AG09309 (cell line): ENCODE results near the gene OXCT1.

Source experiments
- DNase-seq: peaks from one replicate; pipeline ENCODE4 v3.0.0-alpha.2; 2010; ENCODE audit warnings: low read depth
- H3K4me3 ChIP-seq: 2 replicates; pipeline ENCODE4 v1.5.1; 2011; ENCODE audit warnings: mild to moderate bottlenecking, low read depth, low read length, moderate library complexity; ENCODE audit not compliant: control insufficient read depth
- TF ChIP-seq, protein P1 (sequence below): IDR thresholded peaks from 2 replicates; pipeline ENCODE4 v1.5.1; 2011; ENCODE audit warnings: mild to moderate bottlenecking, low read depth, low read length, inconsistent platforms; ENCODE audit not compliant: insufficient read depth, control insufficient read depth; ENCODE audit errors: missing control alignments

OXCT1 gene

DNA sequence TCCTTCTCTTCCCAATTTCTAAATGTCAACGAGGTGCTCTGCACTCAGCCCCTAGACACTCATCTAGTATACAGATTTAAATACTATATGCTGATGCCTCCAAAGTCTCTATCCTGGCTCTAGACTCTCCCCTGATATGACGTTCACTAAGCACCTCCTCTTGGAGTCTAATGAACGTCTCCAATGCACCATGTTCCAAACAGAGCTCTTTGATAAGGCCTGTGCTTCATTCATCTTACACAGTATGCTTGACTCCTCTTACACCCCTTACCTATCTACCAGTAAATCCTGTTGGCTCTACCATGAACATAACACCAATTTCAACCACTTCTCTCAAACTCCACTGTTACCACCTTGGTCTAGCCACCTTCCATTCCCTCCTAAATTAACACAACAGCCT is 25.7 kb downstream of the OXCT1 start:
- no peak for DNase-seq
- TF ChIP-seq, protein P1, sequence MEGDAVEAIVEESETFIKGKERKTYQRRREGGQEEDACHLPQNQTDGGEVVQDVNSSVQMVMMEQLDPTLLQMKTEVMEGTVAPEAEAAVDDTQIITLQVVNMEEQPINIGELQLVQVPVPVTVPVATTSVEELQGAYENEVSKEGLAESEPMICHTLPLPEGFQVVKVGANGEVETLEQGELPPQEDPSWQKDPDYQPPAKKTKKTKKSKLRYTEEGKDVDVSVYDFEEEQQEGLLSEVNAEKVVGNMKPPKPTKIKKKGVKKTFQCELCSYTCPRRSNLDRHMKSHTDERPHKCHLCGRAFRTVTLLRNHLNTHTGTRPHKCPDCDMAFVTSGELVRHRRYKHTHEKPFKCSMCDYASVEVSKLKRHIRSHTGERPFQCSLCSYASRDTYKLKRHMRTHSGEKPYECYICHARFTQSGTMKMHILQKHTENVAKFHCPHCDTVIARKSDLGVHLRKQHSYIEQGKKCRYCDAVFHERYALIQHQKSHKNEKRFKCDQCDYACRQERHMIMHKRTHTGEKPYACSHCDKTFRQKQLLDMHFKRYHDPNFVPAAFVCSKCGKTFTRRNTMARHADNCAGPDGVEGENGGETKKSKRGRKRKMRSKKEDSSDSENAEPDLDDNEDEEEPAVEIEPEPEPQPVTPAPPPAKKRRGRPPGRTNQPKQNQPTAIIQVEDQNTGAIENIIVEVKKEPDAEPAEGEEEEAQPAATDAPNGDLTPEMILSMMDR: no peak
- H3K4me3 ChIP-seq: no peak overlapping the region

DNA sequence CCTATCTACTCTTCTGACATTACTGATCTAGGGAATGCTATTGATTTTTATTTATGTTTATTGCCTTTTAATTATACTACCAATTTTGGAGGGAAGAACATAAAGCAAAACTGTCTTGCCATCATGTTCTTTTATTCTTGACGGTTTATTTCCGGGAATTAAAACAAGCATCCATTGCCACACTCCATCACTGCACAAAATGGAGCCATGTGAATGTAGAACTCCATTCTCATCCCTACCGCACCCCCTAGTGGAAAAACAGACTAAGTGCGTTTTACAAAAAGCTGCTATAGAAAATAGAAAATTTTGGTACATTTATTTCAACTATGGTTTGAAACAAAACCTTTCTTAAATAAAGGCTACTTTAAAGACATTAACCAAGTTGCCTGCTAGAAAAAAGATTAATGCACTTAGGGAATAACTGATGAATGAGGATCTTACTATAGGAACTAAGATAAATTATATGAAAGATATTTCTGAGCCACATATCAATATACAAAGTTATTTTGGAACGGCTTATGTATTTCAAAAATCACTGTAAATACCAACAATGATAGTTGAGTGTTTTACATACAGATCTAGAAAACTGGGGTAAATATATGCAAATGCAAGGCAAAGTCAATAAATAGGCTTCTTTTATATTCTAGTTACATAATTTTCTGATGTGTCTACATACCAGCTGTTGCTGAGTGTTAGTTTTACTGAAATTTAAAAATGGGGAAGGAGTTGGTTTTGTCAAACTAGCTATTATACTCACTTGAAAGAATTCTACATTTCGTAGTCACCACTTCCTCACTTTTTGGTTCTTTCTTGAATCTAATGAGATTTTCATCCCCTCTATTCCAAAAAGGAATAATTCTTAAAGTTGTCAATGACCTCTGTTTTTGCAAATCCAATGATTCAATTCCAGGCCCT is 26.5 kb downstream of the OXCT1 start:
- H3K4me3 ChIP-seq: no peak overlapping the region
- TF ChIP-seq, protein P1: peak; percentile 72
- DNase-seq: peak; percentile 20

DNA sequence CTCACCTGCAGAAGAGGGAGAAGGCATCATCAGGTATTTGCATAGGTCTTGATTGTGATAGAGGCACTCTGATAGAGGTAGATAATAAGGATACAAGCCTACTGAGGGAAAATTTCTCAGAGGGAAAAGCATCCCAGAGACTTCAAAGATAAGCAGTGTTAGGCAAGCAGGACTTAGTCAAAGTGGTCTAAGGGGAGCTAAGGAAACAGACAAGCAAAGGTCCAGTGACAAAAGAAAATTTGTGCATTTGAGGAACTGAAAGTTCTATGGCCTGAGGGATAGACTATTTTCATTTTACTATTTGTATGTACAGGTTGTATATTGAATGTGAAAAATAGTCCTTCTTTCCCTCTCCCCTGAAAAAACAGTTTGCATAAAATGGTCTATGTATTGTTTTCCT is 27.4 kb downstream of the OXCT1 start:
- DNase-seq: no peak
- TF ChIP-seq, protein P1: no peak
- H3K4me3 ChIP-seq: no peak overlapping the region

DNA sequence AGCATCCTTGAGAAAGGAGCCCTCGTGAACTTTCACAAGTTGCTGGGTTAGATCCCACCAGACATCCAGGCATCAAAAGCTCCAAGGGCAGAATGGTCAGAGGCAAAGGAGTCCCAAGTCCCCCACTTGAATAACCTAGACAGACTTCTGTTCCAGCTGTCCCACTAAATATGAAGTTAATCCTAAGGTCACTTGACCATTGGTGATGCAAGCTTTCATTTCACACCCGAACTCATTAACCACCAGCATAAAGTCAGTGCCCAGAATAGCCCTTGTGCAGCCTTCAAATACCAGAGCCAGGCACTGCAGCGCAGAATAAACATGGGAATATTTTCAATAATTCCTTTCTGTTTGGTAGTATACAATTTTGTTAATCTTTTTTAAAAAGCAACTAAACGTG is 28.9 kb downstream of the OXCT1 start:
- no peak overlapping the region for H3K4me3 ChIP-seq
- TF ChIP-seq, protein P1: no peak
- DNase-seq: no peak

DNA sequence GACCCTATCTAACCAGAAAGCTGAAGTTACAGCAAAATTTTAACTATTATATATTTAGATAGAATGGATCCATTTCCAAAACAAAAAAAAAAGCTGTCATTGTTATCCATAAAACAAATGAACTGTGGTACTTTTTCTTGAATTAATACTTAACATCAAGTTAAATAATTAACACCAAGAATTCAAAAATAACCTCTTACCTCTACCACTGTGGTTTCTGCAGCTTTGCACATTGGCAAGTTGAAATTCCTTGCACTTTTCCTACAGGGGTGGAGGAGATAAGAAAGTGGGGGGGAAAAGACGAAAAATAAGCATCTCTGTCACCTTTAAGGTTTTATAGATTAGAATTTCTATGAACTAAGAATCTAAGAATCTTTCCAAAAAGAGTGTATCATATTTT is 30.0 kb downstream of the OXCT1 start:
- TF ChIP-seq, protein P1: no peak
- DNase-seq: no peak
- H3K4me3 ChIP-seq: no peak overlapping the region

DNA sequence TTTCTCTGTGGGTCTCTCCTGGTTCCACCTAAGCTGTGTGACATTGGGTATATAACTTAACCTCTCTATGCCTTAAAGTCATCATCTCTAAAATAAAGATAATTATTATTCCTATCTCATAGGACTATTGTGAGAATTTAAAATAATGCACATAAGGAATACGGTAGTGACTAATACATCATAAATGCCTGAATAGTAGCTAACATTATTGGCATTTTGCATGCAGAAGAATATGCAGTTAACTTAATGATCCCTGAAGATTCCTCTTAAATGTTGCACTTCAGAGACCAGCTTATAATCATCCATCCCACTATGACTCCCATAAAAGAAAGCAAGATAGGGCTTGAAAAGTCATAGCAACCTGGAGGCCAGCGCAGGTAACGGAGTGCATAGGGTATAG is 32.4 kb downstream of the OXCT1 start:
- DNase-seq: no peak
- TF ChIP-seq, protein P1: no peak
- no peak overlapping the region for H3K4me3 ChIP-seq
